Stimulated activated CD8-positive, alpha-beta memory T cell treated with anti-CD3 and anti-CD28 coated beads, Interleukin-12 subunit alpha, Interleukin-12 subunit beta, amount 100 ng/mL, for 24 hours (primary cell): ENCODE data around the gene P3H2.
"Not testable (repeated sequence)": the region's sequence is repeated elsewhere in the genome, so short reads cannot be mapped to it uniquely, and the experiment has no call there.

ENCODE experiments used
- DNase-seq: peaks from one replicate; pipeline ENCODE4 v3.0.0-alpha.2; 2020; ENCODE audit errors: extremely low read depth

P3H2 gene

DNA sequence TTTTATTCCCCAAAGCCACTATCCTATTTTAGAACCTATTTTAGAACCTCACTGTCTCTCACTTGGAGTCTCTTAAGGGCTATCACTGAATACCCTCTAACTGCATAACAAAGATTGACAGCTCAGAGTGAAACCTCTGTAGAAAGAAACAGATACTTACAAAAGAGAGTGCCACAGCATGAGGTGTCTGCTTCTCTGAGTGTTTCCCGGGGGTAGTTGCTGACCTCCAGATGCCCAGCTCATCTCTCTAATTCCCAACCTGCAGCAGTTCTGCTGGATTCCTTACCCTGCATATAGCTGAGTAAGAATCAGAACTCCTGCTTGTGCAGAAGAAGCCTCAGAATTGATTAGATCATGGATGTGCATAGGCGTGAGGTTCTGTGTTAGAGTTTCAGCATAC, 34.5 kb downstream of the P3H2 start:
- no peak for DNase-seq

DNA sequence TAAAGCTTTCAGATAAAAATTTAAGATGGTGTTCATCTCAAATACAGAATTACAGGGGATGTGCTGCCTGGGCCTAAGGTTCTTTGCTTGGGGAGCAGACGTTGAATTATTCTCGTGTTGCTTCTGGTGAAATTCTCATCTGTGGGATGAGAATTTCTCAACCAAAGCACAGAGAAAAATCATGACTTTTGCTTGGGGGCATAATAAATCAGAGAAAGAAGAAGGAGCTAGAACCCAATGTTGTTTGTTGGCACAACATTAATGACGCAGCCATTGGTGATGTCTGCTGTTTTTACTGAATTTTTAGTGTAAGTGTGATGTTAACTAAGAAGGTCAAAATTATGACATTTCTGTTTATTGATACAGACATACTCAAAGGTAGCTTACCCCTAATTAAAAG, 35.7 kb downstream of the P3H2 start:
- DNase-seq: no peak

DNA sequence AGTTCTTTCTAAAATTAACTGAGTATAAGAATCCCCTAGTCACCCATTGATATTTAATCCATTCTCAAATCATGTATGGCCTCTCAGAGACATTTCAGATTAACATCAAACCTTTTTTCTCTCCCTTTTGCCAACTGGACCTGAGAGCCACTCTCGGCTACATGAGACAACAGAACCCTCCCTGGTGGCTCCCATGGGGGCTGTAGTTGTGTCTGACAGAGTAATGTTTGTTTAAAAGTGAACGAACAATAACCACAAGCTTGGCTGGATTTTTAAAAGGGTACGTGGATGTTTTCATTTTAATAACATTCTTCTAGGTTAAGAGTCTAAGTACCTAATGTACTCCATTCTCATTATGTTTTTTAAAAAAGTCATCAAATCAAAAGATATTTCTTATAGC, 37.1 kb downstream of the P3H2 start:
- no peak for DNase-seq

DNA sequence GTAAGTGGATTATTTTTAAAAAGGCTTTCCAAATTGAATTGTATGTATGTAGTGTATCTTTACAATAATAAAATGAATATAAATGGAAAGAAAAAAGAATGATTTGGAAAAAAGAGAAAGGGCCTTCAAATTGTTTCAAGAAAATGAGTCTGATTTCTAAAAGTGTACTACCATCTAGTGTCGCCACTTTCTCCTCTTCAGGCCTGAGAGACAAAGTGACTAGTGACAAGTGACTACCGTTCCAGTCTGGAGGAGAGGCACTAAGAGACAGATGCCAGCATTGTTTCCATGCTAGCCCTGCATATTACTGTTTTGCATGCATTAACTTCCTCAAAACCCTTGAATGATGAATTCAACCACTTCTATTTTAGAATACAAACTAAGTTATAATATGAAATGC, 39.3 kb downstream of the P3H2 start:
- no peak for DNase-seq

DNA sequence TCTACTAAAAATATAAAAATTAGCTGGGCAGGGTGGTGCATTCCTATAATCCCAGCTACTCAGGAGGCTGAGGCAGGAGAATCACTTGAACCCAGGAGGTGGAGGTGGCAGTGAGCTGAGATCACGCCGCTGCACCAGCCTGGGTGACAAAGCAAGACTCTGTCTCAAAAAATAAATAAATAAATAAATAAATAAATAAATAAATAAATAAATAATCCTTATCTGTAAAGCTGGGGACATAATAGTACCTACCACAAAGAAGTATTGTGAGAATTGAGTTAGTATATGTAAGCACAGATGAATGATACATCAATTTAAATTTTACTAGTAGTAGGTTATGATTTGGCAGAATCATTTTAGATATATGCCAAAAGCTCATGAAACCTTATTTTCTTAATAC, 41.5 kb downstream of the P3H2 start:
- not testable (repeated sequence) for DNase-seq

DNA sequence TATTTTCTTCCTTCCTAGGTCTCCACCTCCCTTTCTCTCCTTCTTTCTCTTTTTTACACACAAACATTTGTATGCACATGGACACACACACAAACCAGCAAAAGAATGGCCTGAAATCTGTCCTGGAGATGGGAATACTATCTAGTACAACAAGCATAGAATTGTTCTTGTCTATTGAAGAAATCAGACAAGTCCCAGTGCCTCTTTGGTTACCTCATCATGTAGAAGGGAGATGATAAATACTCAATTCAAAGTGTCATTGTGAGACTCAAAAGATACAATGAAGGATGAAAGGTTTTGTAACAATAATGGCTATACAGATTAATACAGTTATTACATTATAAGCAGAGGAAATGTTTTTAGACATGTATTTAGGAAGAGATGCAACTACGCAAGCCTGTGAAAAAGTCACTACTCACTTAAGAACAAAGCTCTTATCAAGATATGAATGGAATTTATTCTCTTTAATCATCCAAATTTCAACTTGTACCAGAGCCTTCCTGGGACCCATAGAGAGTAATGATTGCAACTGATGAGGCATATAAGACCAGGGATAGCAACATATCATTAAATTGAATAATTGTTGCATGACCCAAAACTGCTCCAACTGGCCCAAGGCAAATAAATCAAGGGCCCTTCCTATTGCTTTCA, 43.2 kb downstream of the P3H2 start:
- no peak for DNase-seq

DNA sequence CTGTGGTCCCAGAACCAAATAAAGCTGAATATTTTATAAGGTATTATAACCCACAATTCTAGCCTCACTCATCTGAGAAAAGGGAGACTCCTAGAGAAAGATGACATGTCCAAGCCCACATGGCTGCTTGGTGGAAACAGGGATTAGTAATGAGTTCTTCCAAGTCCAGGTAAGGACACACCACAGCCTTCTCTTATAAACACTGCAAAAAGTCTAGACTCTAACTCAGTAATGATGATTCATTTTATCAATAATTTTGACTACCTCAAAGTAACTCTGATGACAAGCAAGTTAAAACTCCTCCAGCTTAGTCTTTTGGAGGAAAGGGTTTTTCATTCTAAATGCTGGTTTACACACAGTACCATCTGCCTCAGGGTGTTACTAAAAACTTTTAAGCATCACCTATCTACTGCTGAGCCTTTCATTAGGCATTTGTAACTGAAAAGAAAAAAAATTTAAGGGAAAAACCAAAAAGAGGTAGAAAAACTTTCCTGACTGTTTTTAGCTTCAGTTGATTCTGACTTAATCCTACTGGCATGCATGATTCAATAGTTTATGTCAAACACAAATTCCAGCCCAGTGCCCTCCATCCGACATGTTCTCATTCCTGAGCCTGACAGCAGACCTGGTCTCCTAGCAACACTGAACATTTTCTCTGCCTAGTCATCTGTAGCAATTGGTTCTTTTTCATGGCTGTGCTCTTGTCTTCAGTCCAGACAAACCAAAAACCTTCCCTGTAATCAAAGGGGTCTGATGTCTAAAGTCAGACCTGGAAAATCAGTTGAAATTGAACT, 43.9 kb downstream of the P3H2 start:
- DNase-seq: no peak

DNA sequence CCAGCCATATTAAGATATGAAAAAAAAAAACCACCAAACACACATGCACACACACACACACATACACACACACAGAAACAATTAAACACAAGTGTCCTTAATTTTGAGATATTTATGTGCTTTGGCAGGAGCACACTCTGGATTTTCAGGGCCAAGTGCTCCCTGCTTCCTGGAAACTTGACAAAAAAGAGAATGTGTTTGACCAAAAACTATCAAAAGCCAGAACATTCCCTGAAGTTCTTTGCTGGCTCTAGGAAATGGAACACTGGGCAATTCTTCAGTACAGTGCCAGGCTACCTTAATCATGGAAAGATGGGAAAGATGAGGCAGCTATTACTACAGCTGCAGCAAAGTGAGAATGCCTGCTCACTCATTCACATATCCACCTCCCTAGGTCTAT, 44.6 kb downstream of the P3H2 start:
- no peak for DNase-seq

DNA sequence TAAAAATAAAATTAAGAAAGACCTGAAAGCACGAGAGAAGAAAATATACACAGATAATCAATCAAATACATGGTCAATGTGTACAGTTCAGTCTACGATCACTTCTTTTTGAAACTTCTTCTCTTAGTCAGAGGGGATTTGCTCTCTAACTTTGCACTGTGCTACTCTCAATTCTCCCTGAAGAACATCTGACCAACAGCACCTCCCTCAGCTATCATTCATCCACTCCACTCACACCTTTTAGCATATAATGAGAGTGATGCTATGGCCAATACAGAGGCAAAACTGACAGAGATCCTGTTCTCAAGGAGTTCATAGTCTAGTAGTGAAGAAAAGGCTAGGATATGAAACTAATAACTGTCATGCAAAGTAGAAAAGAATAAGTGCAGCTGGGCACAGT, 45.9 kb downstream of the P3H2 start:
- no peak for DNase-seq

DNA sequence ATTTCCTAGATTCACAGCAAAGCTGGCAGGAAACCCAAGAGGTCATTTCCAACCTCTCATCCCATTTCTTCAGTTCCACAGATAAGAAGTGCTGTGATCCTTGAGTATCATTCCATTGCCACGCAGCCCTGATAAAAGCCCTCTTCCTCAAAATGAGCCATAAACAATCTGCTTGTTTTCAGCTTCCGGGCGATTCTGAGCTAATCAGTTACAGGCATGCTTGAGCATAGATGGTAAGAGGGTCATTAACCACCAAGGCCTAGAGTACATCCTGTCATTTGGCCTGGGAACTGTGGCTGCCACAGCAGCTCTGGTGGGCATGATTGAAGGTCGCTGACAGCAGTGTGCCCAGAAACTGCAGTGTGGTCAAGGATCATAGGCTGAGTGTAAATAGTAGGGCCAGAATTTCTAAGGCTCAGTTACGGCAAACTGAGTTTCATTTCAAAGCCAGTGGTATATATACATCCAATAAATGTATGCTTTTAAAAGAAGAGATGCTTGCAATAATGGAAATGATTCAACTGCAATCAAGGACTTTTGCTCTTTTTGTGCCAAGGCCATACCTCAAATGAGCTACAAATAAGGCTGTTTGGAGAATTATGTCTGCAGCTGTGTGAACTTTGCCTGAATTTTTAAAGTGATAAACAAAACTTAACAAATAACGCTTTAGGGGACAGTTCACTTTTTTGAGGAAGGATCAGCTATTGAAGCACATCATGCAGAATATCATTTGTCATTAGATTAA, 47.3 kb downstream of the P3H2 start:
- DNase-seq: no peak

DNA sequence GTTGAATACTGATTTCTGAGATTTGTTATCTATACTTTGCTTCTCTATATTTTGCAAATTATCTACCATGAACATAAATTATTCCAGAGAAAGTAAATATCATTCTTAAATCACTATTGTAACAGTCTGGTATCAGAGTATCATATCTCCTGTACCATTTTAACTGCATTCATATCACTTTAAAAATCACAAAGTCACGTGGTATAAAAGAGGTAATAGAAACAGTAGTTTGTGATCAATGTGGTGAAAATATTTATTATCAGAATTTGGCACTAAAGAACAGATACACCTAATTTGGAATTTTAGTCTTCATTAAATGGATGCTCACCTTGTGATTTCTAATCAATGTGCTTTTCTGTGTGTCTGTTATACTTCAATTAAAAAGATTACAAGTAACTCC, 47.8 kb downstream of the P3H2 start:
- DNase-seq: no peak

DNA sequence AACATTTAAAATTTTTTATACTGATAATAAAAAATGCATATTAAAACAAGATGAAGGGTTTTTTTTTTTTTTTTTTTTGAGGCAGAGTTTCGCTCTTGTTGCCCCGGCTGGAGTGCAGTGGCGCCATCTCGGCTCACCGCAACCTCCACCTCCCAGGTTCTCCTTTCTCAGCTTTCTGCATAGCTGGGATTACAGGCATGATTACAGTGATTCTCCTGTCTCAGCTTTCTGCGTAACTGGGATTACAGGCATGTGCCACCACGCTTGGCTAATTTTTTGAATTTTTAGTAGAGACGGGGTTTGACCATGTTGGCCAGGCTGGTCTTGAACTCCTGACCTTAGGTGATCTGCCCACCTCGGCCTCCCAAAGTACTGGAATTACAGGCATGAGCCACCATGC, 48.8 kb downstream of the P3H2 start:
- not testable (repeated sequence) for DNase-seq

DNA sequence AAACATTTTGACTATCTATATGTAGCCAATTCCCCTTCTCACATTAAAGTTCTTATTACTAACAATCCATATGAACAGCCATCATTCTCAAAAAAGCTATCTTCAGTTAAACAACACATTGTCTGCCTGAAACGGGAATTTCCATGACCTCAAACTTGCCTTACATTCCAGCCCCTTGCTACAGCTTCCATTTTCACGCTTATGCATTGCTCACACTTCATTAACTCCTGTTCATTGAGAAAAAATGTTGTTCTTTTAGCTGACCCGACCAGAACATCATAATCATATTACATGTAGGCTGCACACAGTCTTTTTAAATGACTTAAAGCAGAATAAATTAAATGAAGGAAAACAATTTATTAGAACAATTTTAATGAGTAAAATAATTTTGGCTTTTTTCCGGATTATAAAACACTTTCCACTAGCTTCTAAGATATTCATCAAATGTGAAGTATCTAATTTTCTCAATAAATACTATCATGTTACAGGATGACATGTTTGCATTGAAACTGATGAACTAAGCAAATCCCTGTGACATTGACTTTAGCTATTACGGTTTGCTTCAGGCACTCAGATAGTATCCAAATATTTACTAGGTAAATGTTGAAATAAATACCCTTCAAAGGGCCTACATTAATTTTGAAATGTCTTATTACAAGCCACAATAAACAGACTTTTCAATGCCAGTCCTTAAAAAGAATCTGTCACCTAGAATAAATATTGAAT, 49.9 kb downstream of the P3H2 start:
- no peak for DNase-seq

DNA sequence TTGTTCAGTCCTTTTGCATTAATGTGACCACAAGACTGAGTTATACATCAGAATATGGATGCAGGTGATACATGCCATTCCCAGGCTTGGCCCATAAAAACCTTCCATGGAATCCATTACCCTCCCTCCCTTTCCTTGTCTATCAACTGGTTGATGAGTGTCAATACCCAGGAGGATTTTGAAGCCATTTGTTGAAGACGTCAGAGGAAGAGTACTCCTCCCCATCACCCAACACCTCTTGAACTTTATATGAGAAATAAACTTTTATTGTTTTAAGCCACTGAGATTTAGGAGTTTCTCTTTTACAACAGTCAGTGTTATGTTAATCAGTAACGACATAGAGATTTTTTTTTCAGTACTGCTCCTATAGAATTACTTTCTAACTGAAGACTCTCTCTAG, 55.5 kb downstream of the P3H2 start:
- no peak for DNase-seq

DNA sequence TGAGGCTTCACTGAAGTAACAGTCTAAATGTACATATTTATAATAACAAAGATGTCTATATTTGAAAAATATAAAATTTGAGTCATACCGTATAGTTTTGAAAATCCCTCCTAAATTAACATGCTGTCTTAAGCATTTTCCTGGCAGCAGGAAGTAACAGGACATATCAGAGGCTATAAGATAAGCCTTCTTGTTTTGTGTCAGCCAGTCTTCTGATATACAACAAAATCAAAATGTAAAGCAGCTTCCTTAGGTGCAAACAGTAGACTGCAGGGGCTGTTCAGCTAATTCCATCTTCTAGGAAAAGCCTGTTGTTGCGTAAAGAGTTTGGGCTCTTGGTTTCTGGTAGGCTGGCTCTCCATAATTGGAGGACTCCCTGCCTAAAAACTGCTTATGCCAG, 56.0 kb downstream of the P3H2 start:
- DNase-seq: no peak

DNA sequence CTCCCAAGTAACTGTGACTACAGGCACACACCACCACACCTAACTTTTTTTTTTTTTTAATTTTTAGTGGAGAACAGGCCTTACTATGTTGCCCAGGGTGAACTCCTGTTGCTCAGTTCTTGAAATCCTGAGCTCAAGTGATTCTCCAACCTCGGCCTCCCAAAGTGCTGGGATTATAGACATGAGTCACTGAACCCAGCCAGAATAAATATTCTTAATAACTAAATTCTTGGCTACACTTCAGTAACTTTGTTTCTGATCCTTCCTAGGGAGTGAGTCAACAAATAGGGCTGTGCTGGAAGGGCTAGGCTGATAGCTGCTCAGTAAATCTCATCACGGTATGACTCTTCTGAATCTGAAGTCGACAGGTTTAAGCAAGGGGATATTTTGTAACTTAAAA, 56.6 kb downstream of the P3H2 start:
- no peak for DNase-seq

DNA sequence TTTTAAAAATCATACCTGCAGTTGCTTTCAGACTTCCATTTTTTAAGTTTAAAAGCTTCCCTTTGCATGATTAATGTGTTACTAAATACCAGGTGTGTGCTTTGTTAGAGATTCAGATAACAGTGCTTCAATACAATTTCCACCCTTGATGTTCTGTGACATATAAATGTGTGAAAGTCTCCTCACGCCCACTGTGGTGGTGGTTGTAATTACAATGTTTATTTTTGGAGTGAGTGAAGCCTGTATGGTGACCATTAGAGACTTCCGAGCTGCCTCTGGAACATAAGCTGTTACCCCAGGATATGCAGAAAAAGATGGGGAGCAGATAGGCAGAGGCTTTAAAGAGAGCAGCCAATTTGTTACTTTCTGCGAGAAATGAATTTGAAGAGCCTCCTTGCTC, 57.2 kb downstream of the P3H2 start:
- no peak for DNase-seq

DNA sequence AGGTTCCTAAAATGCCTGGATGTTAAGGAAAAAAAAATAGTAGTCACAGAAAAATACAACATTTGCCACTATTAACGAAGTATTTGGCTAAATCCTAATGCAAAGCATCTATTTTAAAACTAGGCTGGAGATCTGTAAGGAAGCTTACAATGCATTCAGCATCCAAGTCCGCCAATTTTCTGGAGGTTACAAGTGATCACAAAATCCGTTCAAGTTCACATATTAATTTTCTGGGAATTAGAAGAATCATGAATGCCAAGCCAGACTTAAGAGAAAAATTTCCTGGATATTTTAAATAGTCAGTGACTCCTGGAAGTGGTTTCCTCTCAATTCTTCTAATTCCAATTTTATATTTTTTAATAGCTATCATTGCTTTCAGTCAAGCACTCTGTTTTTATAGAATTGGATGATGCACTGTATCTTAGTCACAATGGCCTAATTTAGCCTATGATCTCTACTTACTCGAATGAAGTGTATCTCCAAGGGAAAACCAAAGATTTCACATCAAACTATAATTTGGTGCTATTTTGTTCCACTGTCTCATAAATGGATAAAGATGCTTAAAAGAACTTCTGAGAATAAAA, 60.4 kb downstream of the P3H2 start:
- no peak for DNase-seq

DNA sequence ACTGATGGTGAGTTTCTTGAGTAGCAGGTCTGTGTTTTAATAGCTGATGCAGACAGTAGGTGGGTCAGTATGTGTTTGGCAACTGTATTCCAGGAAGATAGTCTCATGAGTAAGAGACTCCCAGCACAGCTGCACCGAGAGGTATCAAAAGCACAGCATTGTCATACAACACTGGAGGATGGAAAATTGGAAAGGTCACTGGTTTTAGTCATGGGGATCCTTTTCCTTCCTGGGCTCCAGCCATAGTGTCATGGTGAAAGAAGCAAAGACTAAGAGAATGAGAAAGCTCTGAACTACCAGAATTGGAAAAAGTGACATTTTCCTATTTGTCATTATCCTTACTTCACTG, 61.5 kb downstream of the P3H2 start:
- DNase-seq: no peak

DNA sequence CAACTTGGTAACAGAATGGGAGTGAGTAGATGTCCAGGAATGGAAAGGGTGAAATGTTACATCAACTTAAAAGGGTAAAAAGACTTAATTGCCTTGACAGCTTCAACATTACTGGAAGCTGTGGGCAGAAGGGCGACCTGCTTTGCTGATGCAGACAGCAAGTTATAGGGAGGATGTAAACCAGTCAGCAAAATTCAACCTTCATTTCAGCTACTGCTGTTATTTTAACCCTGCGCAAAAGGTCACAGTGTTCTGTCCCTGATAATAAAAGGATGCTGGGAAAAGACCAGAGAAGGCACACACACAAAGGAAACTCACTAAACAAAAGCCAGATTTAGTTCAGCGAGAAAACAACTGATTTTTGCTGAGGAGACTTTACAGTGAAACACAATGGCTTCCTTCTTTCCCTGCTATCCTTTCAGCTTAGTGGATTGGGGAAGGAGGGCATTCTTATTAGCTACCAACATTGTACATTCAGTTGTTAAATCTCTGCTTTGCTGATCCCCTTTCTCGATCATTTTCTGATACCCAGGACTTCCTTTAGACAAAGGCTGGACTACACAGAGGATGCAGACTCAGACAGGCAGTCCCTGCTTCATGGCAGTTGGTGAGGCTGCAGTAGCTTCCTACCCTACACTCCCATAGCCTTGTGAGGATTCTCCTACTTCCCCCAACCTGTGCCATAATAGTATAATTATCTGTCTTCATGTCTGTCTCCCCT, 62.0 kb downstream of the P3H2 start:
- DNase-seq: no peak

DNA sequence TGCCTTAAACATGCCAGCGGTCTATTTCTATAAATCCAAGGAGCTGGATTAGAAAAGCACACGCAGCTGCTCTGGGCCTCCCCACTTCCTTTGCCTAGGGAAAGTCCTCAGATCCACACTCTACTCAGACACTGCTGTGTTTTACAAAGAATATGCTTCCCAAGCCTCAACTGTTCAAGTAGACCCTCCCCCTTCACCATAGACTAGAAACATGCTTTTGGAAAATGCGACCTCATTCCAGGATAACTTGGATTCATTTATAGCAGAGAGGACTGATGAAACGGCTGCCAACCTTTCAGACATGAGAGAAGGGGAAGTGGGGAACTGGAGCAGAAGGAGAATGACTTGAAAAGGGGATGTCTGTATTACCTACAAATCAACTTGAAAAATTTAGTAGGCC, 64.0 kb downstream of the P3H2 start:
- no peak for DNase-seq
